Sigmoid colon (tissue), 7 donors: ENCODE data around the gene EHD1. TPM values are rescaled to one million over a fixed set of nuclear protein-coding genes. Genes with fewer than 3 reads are reported as not detected.

Experiments used
- DNase-seq: peaks from one replicate; pipeline ENCODE4 v3.0.0-alpha.2; 2019
- H3K27ac ChIP-seq, 4 donors: fragments of 200-600 bp; sonication (generic); one replicate each; pipeline ENCODE4 v1.5.1; 2016 to 2019; ENCODE audit warnings: mild to moderate bottlenecking in 1 of 4
- H3K27me3 ChIP-seq, 3 donors: fragments of 200-600 bp; sonication (generic); one replicate each; pipeline ENCODE4 v1.5.1; 2019; ENCODE audit warnings: mild to moderate bottlenecking in 1 of 3
- H3K36me3 ChIP-seq, 4 donors: fragments of 200-600 bp; sonication (generic); one replicate each; pipeline ENCODE4 v1.5.1; 2016 to 2019
- H3K4me1 ChIP-seq, 4 donors: fragments of 200-600 bp; sonication (generic); one replicate each; pipeline ENCODE4 v1.5.1; 2017 to 2019
- H3K4me3 ChIP-seq, 4 donors: fragments of 200-600 bp; sonication (generic); one replicate each; pipeline ENCODE4 v1.5.1; 2017 to 2019; ENCODE audit warnings: mild to moderate bottlenecking in 2 of 4, moderate library complexity in 1 of 4
- H3K9me3 ChIP-seq, 4 donors: fragments of 200-600 bp in 3 of 4; sonication (generic) in 3 of 4; one replicate each; pipeline versions ENCODE4 v1.5.1 to v1.6.1; 2013 to 2019
- EP300 ChIP-seq, 4 donors: sonication (generic); formaldehyde crosslinking; IDR thresholded peaks; one replicate each; pipeline ENCODE4 v1.6.1; 2017; ENCODE audit warnings: antibody characterized with exemption in 4 of 4
- POLR2A ChIP-seq, 2 donors: fragments of 450-650 bp; IDR thresholded peaks; one replicate each; pipeline ENCODE4 v1.6.1; 2016; ENCODE audit warnings: antibody characterized with exemption in 2 of 2, mild to moderate bottlenecking in 2 of 2, moderate library complexity in 2 of 2
- POLR2AphosphoS5 ChIP-seq, 4 donors: sonication (generic); formaldehyde crosslinking; IDR thresholded peaks; one replicate each; pipeline ENCODE4 v1.6.1; 2017; ENCODE audit warnings: antibody characterized with exemption in 4 of 4
- WGBS, 2 donors: extraction: QIAGEN DNeasy Blood & Tissue Kit; methylation state at CpG; one replicate each; pipeline ENCODE4 v1.1.7; 2013; 5-methylcytosine and 5-hydroxymethylcytosine counted together
- intact Hi-C: fragments of 100-400 bp; cut with DNase I; formaldehyde crosslinking; loops from one replicate; pipeline ENCODE4 v1.15.1; 2023
- polyA plus RNA-seq, 3 donors: library from polyadenylated mRNA; stranded (reverse); fragments of 200-250 nt; gene quantifications; one replicate each; pipeline ENCODE4 v1.2.3, GENCODE V29; 2013
- total RNA-seq, 4 donors: library from RNA; depleted of rRNA; stranded (reverse); fragments of >200 nt; gene quantifications; one replicate each; pipeline ENCODE4 v1.1.0, GENCODE V29; 2016
- TF ChIP-seq, protein P1 (sequence below), 4 experiments: fragments of 450-650 bp in 3 of 4; fragments of 200-600 bp in 1 of 4; IDR thresholded peaks; one replicate each; pipeline ENCODE4 v1.5.1; 2016 to 2019; ENCODE audit warnings: antibody characterized with exemption in 4 of 4, mild to moderate bottlenecking in 3 of 4, moderate library complexity in 2 of 4
- donor health status: healthy with polysubstance abuse.
- donor health status: Bipolar disorder and iron deficiency.
- donor health status: healthy.

EHD1 gene
- total and polyA plus RNA-seq, 7 donors = 27.0 to 73.1 (median 40.0) TPM

DNA sequence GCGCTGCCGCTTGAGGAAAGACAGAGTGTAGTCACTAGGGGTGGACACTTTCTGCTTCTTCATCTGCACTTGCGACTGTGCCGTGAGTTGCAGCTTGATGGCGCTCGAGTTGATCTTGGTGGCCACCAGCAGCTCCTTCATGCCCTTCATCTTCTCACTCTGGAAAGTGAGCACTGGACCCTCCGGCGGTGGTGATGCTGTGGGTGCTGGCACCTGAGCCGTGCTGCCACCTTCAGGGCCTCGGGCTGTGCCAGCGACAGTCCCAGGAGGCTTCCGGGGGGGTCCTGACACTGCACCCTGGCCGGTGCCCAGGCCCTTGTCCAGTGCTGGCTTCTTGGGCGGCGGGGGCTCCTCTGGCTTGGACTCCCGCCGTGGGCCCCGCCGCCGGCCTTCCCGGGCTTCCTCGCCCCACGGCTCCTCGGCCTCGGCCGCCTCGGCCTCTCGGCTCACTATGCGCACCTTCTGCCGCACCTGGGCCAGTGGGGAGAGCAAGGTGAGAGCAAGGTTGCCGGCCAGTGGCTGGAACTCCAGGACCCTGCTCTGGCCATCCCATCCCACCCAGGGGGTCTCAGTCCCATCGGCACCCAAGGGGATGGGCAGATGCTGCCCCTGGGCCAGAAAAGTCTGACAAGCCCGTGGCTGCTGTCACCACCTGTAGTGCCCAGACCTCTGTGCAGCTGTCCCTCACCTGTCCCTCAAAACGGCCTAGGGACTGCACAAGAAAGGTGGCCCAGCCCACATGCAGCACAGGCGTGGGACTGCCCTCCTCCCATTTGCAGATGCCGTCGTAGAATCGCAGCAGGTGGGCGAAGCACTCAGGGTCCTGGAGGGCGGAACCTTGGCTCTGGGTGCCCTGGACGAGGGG lies 73.8 kb downstream of the EHD1 start:
- peak overlapping the region; percentile 91 to 94 (median 93) for H3K27ac ChIP-seq
- WGBS, 2 donors = 92 to 94% methylated on average over 41 of the region's 41 CpGs

DNA sequence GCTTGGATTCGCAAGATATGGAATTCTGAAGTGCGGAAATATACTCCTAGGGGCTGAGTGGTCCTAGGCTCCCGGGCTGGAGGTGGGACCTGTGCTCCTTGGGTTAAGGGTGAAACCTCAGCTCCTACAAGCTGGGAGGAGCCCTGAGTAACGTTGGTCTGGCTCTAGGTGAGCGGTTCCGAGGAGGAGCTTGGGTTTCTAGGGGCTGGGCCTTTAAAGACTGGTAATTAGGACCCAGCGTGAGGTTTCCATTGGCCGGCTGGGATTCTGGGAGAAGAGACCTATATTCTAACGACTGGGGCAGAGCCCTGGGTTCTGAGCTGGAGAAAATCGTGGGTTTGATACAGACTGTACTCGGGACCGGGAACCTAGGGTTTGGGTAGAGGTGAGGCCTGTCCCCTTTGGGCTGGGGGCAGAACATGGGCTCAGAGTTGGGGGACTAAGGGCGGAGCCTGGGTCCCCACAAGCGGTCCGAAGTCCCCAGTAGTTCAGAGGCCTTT lies 74.5 kb downstream of the EHD1 start:
- TF ChIP-seq EP300 (IDR thresholded peaks at IDR 0.05) = no peak
- TF ChIP-seq, protein P1, sequence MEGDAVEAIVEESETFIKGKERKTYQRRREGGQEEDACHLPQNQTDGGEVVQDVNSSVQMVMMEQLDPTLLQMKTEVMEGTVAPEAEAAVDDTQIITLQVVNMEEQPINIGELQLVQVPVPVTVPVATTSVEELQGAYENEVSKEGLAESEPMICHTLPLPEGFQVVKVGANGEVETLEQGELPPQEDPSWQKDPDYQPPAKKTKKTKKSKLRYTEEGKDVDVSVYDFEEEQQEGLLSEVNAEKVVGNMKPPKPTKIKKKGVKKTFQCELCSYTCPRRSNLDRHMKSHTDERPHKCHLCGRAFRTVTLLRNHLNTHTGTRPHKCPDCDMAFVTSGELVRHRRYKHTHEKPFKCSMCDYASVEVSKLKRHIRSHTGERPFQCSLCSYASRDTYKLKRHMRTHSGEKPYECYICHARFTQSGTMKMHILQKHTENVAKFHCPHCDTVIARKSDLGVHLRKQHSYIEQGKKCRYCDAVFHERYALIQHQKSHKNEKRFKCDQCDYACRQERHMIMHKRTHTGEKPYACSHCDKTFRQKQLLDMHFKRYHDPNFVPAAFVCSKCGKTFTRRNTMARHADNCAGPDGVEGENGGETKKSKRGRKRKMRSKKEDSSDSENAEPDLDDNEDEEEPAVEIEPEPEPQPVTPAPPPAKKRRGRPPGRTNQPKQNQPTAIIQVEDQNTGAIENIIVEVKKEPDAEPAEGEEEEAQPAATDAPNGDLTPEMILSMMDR (IDR thresholded peaks at IDR 0.05) = no peak
- no peak for TF ChIP-seq POLR2A (IDR thresholded peaks at IDR 0.05)
- TF ChIP-seq POLR2AphosphoS5 (IDR thresholded peaks at IDR 0.05) = no peak
- H3K9me3 ChIP-seq = no peaks in the 10 kb centered on the region
- peaks cover 0 to 33% (median 24%) of the 10 kb centered on the region in 4 donors for H3K4me1 ChIP-seq
- H3K27me3 ChIP-seq = no peaks in the 10 kb centered on the region
- peaks cover 0 to 37% (median 21%) of the 10 kb centered on the region in 4 donors for H3K36me3 ChIP-seq
- DNase-seq = no peak
- 38 to 48% methylated on average over 15 of the region's 15 CpGs for WGBS, 2 donors
- H3K4me3 ChIP-seq = peak overlapping the region; percentile 55 to 80 (median 65)
- peak overlapping the region; percentile 91 to 94 (median 93) for H3K27ac ChIP-seq
- intact Hi-C loops = no loop called here

More for the DNA sequence above, 73.8 kb downstream of the EHD1 start:
- DNase-seq = peak; percentile 68
- peaks cover 0 to 40% (median 30%) of the 10 kb centered on the region in 4 donors for H3K4me1 ChIP-seq
- intact Hi-C loops = no loop called here
- TF ChIP-seq POLR2A (IDR thresholded peaks at IDR 0.05) (no peak), EP300 (IDR thresholded peaks at IDR 0.05) (no peak), POLR2AphosphoS5 (IDR thresholded peaks at IDR 0.05) (no peak)
- TF ChIP-seq, protein P1 (IDR thresholded peaks at IDR 0.05) = no peak
- H3K4me3 ChIP-seq = no peak overlapping the region
- H3K9me3 ChIP-seq = no peaks in the 10 kb centered on the region
- peaks cover 0 to 35% (median 20%) of the 10 kb centered on the region in 4 donors for H3K36me3 ChIP-seq
- no peaks in the 10 kb centered on the region for H3K27me3 ChIP-seq

DNA sequence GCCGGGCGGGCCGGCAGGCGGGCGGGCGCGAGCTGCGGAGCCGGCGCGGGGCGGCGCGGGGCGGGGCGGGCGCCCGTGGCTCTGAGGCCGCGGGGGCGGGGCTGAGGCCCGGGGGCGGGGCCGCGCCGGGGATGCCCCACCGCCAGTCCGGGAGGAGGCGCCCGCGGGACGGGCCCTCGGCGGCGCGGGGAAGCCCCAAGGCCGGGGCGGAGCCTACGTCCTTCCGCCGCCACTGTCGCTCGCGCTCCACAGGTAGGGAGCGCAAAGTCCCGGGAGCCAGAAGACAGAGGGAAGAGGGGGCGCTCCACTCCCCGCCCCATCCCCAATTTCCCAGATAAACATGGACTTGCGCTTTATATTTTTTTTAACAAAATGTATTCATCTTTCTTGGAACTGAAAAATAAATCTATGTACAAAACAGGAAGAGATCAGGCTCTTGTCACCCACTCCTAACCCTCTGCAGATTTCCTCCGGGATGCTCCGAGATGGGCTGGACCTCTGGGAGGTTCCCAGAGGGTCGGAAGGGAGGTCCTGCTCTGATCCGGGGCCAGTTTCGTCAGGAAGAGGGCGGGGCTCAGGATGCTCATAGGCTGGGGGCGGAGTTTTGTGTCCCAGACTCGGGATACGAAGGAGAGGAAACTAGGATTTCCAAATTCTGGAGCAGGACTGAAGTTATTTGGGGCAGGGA lies 75.1 kb downstream of the EHD1 start, which contains the start of gene MAP4K2:
Gene MAP4K2 (minus strand): TSS at position 57 of the 688 bp plus-strand sequence. CDS start 65 bp downstream, outside the sequence.
- H3K36me3 ChIP-seq = peaks cover 0 to 40% (median 21%) of the 10 kb centered on the region in 4 donors
- WGBS, 2 donors = 1% methylated on average over 58 of the region's 58 CpGs
- peak within 1 kb of the TSS; percentile 91 to 94 (median 93) for H3K27ac ChIP-seq
- DNase-seq = peak; percentile 97
- no peaks in the 10 kb centered on the region for H3K27me3 ChIP-seq
- peak within 1 kb of the TSS; percentile 58 to 80 (median 67) for H3K4me3 ChIP-seq
- H3K4me1 ChIP-seq = peaks cover 0 to 28% (median 22%) of the 10 kb centered on the region in 4 donors
- intact Hi-C loops = no loop called here
- TF ChIP-seq POLR2AphosphoS5 (IDR thresholded peaks at IDR 0.05) (peak in 3 of 4 donors; percentile 4 to 52 (median 49)), POLR2A (IDR thresholded peaks at IDR 0.05) (peak in 1 of 2 donors; percentile 3), EP300 (IDR thresholded peaks at IDR 0.05) (no peak)
- TF ChIP-seq, protein P1 (IDR thresholded peaks at IDR 0.05) = peak in 1 of 4 experiments; percentile 8
- no peaks in the 10 kb centered on the region for H3K9me3 ChIP-seq

- Histone ChIP-seq H3K27me3 (no peaks in the 10 kb centered on the region), H3K36me3 (peaks cover 0 to 37% (median 17%) of the 10 kb centered on the region in 4 donors), H3K27ac (peak overlapping the region; percentile 91 to 94 (median 93)), H3K9me3 (no peaks in the 10 kb centered on the region), H3K4me1 (peaks cover 0 to 27% (median 22%) of the 10 kb centered on the region in 4 donors), H3K4me3 (peak overlapping the region; percentile 58 to 80 (median 67))
- TF ChIP-seq EP300 (IDR thresholded peaks at IDR 0.05) = no peak
- no peak for TF ChIP-seq POLR2A (IDR thresholded peaks at IDR 0.05)
- TF ChIP-seq, protein P1 (IDR thresholded peaks at IDR 0.05) = no peak
- TF ChIP-seq POLR2AphosphoS5 (IDR thresholded peaks at IDR 0.05) = peak in 1 of 4 donors; percentile 22
- 8 to 11% methylated on average over 54 of the region's 54 CpGs for WGBS, 2 donors
- intact Hi-C loops = no loop called here
- DNase-seq = peak; percentile 69
Observed at GRCh38 chr11:64802370-64803157, 75.9 kb downstream of the EHD1 start.
